ENCODE results near the gene MTOR. TPM values are rescaled to one million over a fixed set of nuclear protein-coding genes. Genes with fewer than 3 reads are reported as not detected.

Gene MTOR
- total RNA-seq, 1 donor from 2014 or later = 23.6 TPM

DNA sequence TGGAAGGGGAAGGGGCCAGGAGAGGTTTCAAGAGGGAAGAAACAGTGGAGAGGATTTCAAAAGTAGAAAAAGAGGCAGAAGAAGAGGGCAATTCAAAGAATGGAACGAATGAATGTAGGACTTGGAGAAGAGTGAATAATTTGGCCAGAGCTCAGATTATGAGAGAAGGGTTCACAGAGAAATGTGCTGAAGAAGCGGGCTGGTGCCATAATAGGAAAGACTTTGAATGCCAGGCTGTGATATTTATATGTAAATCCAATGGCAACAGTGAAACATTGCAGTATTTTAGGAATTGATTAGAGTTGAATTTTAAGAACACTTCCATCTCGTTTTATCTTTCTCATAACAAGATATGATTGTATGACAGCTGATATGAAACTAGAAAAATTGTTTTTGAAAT is 109.2 kb downstream of the MTOR start:
- intact Hi-C loops (cut with DNase I) = no loop called here
- H3K4me1 ChIP-seq = peaks cover 16% of the 10 kb centered on the region
- no peak overlapping the region for H3K27ac ChIP-seq
- peaks cover 0 to 16% of the 10 kb centered on the region in 2 donors for H3K36me3 ChIP-seq
- TF ChIP-seq, protein P1, sequence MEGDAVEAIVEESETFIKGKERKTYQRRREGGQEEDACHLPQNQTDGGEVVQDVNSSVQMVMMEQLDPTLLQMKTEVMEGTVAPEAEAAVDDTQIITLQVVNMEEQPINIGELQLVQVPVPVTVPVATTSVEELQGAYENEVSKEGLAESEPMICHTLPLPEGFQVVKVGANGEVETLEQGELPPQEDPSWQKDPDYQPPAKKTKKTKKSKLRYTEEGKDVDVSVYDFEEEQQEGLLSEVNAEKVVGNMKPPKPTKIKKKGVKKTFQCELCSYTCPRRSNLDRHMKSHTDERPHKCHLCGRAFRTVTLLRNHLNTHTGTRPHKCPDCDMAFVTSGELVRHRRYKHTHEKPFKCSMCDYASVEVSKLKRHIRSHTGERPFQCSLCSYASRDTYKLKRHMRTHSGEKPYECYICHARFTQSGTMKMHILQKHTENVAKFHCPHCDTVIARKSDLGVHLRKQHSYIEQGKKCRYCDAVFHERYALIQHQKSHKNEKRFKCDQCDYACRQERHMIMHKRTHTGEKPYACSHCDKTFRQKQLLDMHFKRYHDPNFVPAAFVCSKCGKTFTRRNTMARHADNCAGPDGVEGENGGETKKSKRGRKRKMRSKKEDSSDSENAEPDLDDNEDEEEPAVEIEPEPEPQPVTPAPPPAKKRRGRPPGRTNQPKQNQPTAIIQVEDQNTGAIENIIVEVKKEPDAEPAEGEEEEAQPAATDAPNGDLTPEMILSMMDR (IDR thresholded peaks at IDR 0.05) = no peak
- no peak for TF ChIP-seq POLR2AphosphoS5 (IDR thresholded peaks at IDR 0.05; ENCODE audit: insufficient read depth in 1 of 2, low read depth in 1 of 2)
- no peak for TF ChIP-seq POLR2A (IDR thresholded peaks at IDR 0.05)
- H3K9me3 ChIP-seq = no peaks in the 10 kb centered on the region
- no peaks in the 10 kb centered on the region for H3K27me3 ChIP-seq
- no peak overlapping the region for H3K4me3 ChIP-seq
- DNase-seq (ENCODE audit: extremely low spot score in 2 of 2) = no peak

DNA sequence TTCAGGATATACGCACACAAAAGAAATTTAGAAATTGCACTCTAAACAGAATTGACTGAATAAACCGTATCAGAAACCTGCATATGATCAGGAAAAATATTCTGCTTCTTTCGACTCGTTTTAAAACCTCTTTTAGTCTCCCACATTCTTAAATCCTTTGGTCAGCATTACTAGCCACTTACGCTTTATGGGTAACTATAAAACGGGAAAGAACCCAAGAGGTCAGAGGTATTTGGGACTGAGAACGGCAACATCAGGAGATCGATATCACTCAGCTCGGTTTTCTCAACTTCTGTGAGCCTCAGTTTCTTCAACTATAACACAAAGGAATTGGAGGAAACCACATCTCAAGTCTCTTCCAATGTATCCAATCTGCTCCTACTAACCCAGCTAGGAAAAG is 109.6 kb downstream of the MTOR start:
- H3K36me3 ChIP-seq = peaks cover 0 to 16% of the 10 kb centered on the region in 2 donors
- no peaks in the 10 kb centered on the region for H3K9me3 ChIP-seq
- no peak overlapping the region for H3K4me3 ChIP-seq
- intact Hi-C loops (cut with DNase I) = no loop called here
- H3K27me3 ChIP-seq = no peaks in the 10 kb centered on the region
- DNase-seq (ENCODE audit: extremely low spot score in 2 of 2) = no peak
- no peak overlapping the region for H3K27ac ChIP-seq
- H3K4me1 ChIP-seq = peaks cover 12% of the 10 kb centered on the region
- TF ChIP-seq POLR2AphosphoS5 (IDR thresholded peaks at IDR 0.05; ENCODE audit: insufficient read depth in 1 of 2, low read depth in 1 of 2) = no peak
- TF ChIP-seq POLR2A (IDR thresholded peaks at IDR 0.05) = no peak
- TF ChIP-seq, protein P1 (IDR thresholded peaks at IDR 0.05) = no peak

DNA sequence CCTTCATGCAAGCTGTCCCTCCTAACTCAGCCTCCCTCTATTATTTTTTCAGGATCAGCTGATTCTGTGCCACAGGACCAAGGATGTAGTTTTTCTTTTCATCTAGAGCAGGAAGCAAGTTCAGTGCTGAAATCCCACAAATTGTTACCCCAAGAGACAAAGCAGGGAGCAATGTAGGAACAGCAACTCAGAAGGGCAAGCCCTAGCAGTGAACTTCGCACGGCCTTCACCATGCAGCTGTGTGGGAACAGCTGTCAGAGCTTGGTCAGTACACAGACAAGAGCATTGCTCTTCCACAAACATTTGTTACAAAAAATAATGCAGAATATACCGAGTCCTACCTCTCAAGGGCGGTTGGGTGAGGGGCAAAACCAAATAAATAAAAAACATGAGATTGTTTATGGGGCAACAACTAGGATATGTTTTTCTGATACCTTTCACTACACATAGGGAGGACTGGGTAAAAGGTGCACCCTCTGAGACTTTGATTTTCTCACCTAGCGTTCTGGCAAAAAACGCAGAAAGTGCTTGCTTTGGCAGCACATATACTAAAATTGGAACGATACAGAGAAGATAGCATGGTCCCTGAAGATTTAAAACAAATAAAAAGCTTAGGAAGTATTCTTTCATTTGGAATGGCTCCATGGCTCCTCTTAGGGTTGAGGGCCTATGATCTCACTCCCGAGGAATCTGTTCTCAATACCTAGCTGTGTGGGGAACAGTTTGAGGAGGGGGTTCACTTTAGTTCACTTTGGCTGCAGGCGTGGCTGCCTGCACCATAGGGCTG is 110.3 kb downstream of the MTOR start:
- peaks cover 4% of the 10 kb centered on the region for H3K4me1 ChIP-seq
- no peak overlapping the region for H3K27ac ChIP-seq
- TF ChIP-seq, protein P1 (IDR thresholded peaks at IDR 0.05) = no peak
- TF ChIP-seq POLR2AphosphoS5 (IDR thresholded peaks at IDR 0.05; ENCODE audit: insufficient read depth in 1 of 2, low read depth in 1 of 2) (no peak), POLR2A (IDR thresholded peaks at IDR 0.05) (no peak)
- no peak overlapping the region for H3K4me3 ChIP-seq
- no peaks in the 10 kb centered on the region for H3K27me3 ChIP-seq
- intact Hi-C loops (cut with DNase I) = no loop called here
- H3K36me3 ChIP-seq = peaks cover 0 to 16% of the 10 kb centered on the region in 2 donors
- no peaks in the 10 kb centered on the region for H3K9me3 ChIP-seq
- no peak for DNase-seq (ENCODE audit: extremely low spot score in 2 of 2)

DNA sequence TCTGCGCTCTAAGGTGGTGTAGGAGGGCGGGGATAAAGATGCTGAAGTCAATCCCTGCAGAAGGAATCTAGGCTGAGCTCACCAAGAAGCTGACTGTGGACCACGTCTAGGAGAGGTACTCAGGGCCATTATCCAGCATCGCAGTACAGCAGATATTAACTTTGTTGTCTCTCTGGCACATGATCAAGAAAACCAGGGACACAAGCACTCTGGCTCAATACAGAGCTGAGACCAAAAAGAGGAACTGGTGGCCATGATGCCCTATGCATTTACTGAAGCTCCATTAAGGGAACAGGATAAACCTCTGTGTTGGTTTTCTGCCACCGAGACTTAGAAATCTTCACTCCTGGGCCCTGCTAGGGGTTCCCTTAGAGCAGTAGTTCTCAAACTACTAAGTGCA is 111.2 kb downstream of the MTOR start:
- no peak overlapping the region for H3K27ac ChIP-seq
- H3K27me3 ChIP-seq = no peaks in the 10 kb centered on the region
- TF ChIP-seq POLR2A (IDR thresholded peaks at IDR 0.05) (no peak), POLR2AphosphoS5 (IDR thresholded peaks at IDR 0.05; ENCODE audit: insufficient read depth in 1 of 2, low read depth in 1 of 2) (no peak)
- TF ChIP-seq, protein P1 (IDR thresholded peaks at IDR 0.05) = no peak
- H3K36me3 ChIP-seq = peaks cover 0 to 15% of the 10 kb centered on the region in 2 donors
- intact Hi-C loops (cut with DNase I) = no loop called here
- H3K4me3 ChIP-seq = no peak overlapping the region
- no peaks in the 10 kb centered on the region for H3K4me1 ChIP-seq
- no peak for DNase-seq (ENCODE audit: extremely low spot score in 2 of 2)
- no peaks in the 10 kb centered on the region for H3K9me3 ChIP-seq

DNA sequence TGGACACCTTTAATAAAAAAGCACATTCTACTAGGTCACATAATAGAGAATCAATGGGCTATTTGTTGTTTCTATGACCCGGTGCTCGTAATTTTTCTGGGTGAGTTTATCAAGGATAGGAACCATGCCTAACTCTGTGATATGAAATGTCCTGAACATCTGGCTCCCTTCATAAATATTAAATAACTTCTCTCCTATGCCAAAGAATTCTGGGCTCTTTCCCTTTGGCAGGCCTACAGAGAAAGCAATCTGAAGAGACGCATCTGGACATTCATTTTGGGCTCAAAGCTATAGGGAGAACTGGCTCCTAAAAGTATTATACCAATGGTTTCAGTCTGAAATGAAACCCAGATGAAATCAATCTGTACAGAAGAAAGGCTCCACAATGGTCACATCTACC is 112.0 kb downstream of the MTOR start:
- no peak overlapping the region for H3K4me3 ChIP-seq
- no peak for DNase-seq (ENCODE audit: extremely low spot score in 2 of 2)
- H3K4me1 ChIP-seq = no peaks in the 10 kb centered on the region
- peaks cover 0 to 21% of the 10 kb centered on the region in 2 donors for H3K36me3 ChIP-seq
- no peaks in the 10 kb centered on the region for H3K9me3 ChIP-seq
- no peak overlapping the region for H3K27ac ChIP-seq
- H3K27me3 ChIP-seq = no peaks in the 10 kb centered on the region
- intact Hi-C loops (cut with DNase I) = no loop called here
- TF ChIP-seq, protein P1 (IDR thresholded peaks at IDR 0.05) = no peak
- TF ChIP-seq POLR2AphosphoS5 (IDR thresholded peaks at IDR 0.05; ENCODE audit: insufficient read depth in 1 of 2, low read depth in 1 of 2) (no peak), POLR2A (IDR thresholded peaks at IDR 0.05) (no peak)

Measured in vagina (tissue), 2 donors.